ENCODE data around the gene CAMTA1.

Gene CAMTA1

GRCh38 chr1:6779089-6779805 is 6.0 kb upstream of the CAMTA1 start:
- no peak for DNase-seq (ENCODE audit: low read depth)

GRCh38 chr1:6782151-6782550 is 3.1 kb upstream of the CAMTA1 start:
- no peak for DNase-seq (ENCODE audit: low read depth)

GRCh38 chr1:6783221-6783620 is 2.0 kb upstream of the CAMTA1 start:
- no peak for DNase-seq (ENCODE audit: low read depth)

GRCh38 chr1:6783936-6784559 is 1.2 kb upstream of the CAMTA1 start:
- no peak for DNase-seq (ENCODE audit: low read depth)

- peak; percentile 100 for DNase-seq (ENCODE audit: low read depth)
Measured at GRCh38 chr1:6784560-6785317, 515 bp upstream of the CAMTA1 start.

- peak; percentile 64 for DNase-seq (ENCODE audit: low read depth)
Measured at GRCh38 chr1:6785728-6786505, 663 bp downstream of the CAMTA1 start.

- no peak for DNase-seq (ENCODE audit: low read depth)
Measured at GRCh38 chr1:6788946-6789345, 3.7 kb downstream of the CAMTA1 start.

- DNase-seq (ENCODE audit: low read depth), result no peak
Measured at GRCh38 chr1:6790146-6790545, 4.9 kb downstream of the CAMTA1 start.

- DNase-seq (ENCODE audit: low read depth), result no peak
Measured at GRCh38 chr1:6794164-6794563, 8.9 kb downstream of the CAMTA1 start.

GRCh38 chr1:6795203-6795602 is 9.9 kb downstream of the CAMTA1 start:
- no peak for DNase-seq (ENCODE audit: low read depth)

- no peak for DNase-seq (ENCODE audit: low read depth)
Measured at GRCh38 chr1:6795661-6796060, 10.4 kb downstream of the CAMTA1 start.

GRCh38 chr1:6796095-6796494 is 10.8 kb downstream of the CAMTA1 start:
- DNase-seq (ENCODE audit: low read depth), result no peak

GRCh38 chr1:6799499-6799898 is 14.2 kb downstream of the CAMTA1 start:
- no peak for DNase-seq (ENCODE audit: low read depth)

GRCh38 chr1:6800745-6801144 is 15.5 kb downstream of the CAMTA1 start:
- no peak for DNase-seq (ENCODE audit: low read depth)

- DNase-seq (ENCODE audit: low read depth), result no peak
Measured at GRCh38 chr1:6801199-6801598, 15.9 kb downstream of the CAMTA1 start.

GRCh38 chr1:6801966-6802365 is 16.7 kb downstream of the CAMTA1 start:
- no peak for DNase-seq (ENCODE audit: low read depth)

- no peak for DNase-seq (ENCODE audit: low read depth)
Measured at GRCh38 chr1:6802454-6802853, 17.2 kb downstream of the CAMTA1 start.

- no peak for DNase-seq (ENCODE audit: low read depth)
Measured at GRCh38 chr1:6802893-6803292, 17.6 kb downstream of the CAMTA1 start.

GRCh38 chr1:6803357-6803756 is 18.1 kb downstream of the CAMTA1 start:
- DNase-seq (ENCODE audit: low read depth), result no peak

- no peak for DNase-seq (ENCODE audit: low read depth)
Measured at GRCh38 chr1:6805004-6805416, 19.8 kb downstream of the CAMTA1 start.

GRCh38 chr1:6807782-6808181 is 22.5 kb downstream of the CAMTA1 start:
- no peak for DNase-seq (ENCODE audit: low read depth)

GRCh38 chr1:6809461-6809860 is 24.2 kb downstream of the CAMTA1 start:
- DNase-seq (ENCODE audit: low read depth), result no peak
